ENCODE results near the gene THAP4. TPM values are rescaled to one million over a fixed set of nuclear protein-coding genes. Genes with fewer than 3 reads are reported as not detected.
"Not testable (repeated sequence)": the region's sequence is repeated elsewhere in the genome, so short reads cannot be mapped to it uniquely, and the experiment has no call there.

THAP4 gene
- total RNA-seq, 1 donor from 2014 or later: 23.7 TPM

DNA sequence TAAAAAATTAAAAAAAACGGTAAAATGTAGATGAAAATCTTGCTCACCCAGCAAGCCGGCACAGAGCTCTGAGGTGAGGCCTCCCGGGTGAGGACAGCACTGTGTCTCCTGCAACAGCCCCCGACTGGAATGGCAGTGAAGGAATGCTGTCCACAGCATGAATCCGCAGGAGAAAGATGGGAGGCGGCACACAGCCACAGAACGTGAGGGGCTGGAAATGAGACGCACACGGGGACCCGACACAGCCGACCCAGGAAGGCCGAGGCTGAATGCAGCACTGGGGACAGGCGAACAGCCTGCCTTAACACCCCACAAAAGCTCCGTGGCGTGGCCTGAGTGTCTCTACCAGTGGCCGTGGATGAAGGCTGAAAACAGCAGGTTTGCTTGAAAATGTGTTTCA, 43.7 kb downstream of the THAP4 start:
- TF ChIP-seq, protein P1, sequence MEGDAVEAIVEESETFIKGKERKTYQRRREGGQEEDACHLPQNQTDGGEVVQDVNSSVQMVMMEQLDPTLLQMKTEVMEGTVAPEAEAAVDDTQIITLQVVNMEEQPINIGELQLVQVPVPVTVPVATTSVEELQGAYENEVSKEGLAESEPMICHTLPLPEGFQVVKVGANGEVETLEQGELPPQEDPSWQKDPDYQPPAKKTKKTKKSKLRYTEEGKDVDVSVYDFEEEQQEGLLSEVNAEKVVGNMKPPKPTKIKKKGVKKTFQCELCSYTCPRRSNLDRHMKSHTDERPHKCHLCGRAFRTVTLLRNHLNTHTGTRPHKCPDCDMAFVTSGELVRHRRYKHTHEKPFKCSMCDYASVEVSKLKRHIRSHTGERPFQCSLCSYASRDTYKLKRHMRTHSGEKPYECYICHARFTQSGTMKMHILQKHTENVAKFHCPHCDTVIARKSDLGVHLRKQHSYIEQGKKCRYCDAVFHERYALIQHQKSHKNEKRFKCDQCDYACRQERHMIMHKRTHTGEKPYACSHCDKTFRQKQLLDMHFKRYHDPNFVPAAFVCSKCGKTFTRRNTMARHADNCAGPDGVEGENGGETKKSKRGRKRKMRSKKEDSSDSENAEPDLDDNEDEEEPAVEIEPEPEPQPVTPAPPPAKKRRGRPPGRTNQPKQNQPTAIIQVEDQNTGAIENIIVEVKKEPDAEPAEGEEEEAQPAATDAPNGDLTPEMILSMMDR (IDR thresholded peaks at IDR 0.05): no peak
- peaks cover 34% of the 10 kb centered on the region for H3K36me3 Mint-ChIP-seq (ENCODE audit: low read depth)
- H3K4me3 Mint-ChIP-seq: no peak overlapping the region
- no peaks in the 10 kb centered on the region for H3K4me1 Mint-ChIP-seq
- intact Hi-C loops (cut with micrococcal nuclease): no loop called here
- H3K27me3 Mint-ChIP-seq: no peaks in the 10 kb centered on the region
- DNase-seq: no peak
- ChIA-PET POLR2A (no interaction called here), CTCF (no interaction called here)
- no peak overlapping the region for H3K27ac Mint-ChIP-seq
- no peak for ATAC-seq (ENCODE audit: low read depth)
- H3K9me3 Mint-ChIP-seq: peaks cover 1% of the 10 kb centered on the region

DNA sequence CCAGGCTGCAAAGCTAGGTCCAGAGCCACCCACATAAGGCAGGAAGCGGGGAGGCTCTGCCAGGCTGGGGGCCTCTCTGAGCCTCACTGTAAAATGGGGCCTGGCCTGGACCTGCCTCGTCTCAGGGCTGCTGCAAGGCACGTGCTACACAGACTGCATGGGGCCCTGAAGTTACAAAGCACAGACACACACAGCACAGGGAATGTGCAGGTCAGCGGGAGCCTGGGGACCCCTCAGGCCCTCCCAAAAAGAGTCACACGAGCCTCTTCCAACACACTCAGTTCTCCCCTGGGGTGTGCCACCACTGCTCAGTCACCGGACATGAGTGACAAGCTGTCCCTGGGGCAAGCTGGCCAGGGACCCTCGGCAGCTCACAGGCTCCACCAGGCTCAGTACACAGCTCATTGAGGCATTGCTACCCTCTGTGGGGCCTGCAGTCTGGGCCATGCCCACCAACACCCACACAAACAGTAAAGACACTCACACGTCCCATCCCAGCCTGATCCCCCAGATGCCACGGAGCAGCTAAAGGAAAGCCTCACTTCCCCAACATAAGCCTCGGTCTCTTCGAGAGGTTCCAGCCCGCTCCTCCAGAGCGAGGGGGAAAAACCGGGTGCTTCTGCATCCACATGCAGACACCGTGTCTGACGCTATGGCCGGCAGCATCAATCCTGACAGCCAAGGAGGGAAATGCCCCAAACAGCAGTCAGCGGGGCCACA, 44.7 kb downstream of the THAP4 start:
- Mint-ChIP-seq H3K9me3 (peaks cover 5% of the 10 kb centered on the region), H3K27me3 (no peaks in the 10 kb centered on the region), H3K4me3 (no peak overlapping the region), H3K27ac (no peak overlapping the region), H3K36me3 (ENCODE audit: low read depth) (peaks cover 25% of the 10 kb centered on the region), H3K4me1 (no peaks in the 10 kb centered on the region)
- TF ChIP-seq, protein P1 (IDR thresholded peaks at IDR 0.05): no peak
- intact Hi-C loops (cut with micrococcal nuclease): no loop called here
- ATAC-seq (ENCODE audit: low read depth) (no peak), DNase-seq (no peak)
- POLR2A ChIA-PET: no interaction called here
- CTCF ChIA-PET: no interaction called here

DNA sequence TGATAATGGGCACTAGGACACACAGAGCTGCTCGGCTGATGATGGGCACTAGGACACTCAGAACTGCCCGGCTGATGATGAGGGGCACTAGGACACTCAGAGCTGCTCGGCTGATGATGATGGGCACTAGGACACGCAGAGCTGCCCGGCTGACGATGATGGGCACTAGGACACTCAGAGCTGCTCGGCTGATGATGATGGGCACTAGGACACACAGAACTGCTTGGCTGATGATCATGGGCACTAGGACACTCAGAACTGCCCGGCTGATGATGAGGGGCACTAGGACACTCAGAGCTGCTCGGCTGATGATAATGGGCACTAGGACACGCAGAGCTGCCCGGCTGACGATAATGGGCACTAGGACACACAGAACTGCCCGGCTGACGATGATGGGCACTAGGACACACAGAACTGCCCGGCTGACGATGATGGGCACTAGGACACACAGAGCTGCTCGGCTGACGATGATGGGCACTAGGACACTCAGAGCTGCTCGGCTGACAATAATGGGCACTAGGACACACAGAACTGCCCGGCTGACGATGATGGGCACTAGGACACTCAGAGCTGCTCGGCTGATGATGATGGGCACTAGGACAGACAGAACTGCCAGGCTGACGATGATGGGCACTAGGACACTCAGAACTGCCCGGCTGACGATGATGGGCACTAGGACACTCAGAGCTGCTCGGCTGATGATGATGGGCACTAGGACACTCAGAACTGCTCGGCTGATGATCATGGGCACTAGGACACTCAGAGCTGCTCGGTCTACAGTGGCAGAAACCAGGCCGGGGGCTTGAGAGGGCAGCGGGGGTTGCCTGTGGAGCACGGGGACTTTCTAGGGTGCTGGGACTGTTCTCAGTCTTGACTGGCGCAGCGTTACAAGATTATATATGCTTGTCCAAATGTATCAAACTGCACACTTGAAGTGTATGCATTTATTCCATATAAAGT, 46.2 kb downstream of the THAP4 start:
- DNase-seq; CTCF ChIA-PET; H3K27me3 Mint-ChIP-seq; H3K4me3 Mint-ChIP-seq; H3K27ac Mint-ChIP-seq; intact Hi-C loops (cut with micrococcal nuclease); ATAC-seq (ENCODE audit: low read depth); H3K4me1 Mint-ChIP-seq: not testable (repeated sequence)
- POLR2A ChIA-PET: interaction anchor here (0.7 kb wide), 1 partner anchor 9 kb away, joined by 6 read pairs; no protein-coding TSS in a partner anchor
- Mint-ChIP-seq H3K36me3 (ENCODE audit: low read depth) (peaks cover 18% of the 10 kb centered on the region), H3K9me3 (peaks cover 12% of the 10 kb centered on the region)

DNA sequence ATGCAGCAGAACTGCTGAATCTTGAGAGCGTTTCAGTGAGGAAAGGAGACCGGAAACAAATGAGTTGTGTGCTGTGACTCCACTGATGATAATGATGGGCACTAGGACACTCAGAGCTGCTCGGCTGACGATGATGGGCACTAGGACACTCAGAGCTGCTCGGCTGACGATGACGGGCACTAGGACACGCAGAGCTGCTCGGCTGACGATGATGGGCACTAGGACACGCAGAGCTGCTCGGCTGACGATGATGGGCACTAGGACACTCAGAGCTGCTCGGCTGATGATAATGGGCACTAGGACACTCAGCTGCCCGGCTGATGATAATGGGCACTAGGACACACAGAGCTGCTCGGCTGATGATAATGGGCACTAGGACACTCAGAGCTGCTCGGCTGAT, 47.1 kb downstream of the THAP4 start:
- peaks cover 16% of the 10 kb centered on the region for H3K9me3 Mint-ChIP-seq
- CTCF ChIA-PET; H3K4me3 Mint-ChIP-seq; H3K27me3 Mint-ChIP-seq; H3K27ac Mint-ChIP-seq; DNase-seq; H3K4me1 Mint-ChIP-seq; ATAC-seq (ENCODE audit: low read depth); intact Hi-C loops (cut with micrococcal nuclease): not testable (repeated sequence)
- POLR2A ChIA-PET: interaction anchor here (0.7 kb wide), 1 partner anchor 10 kb away, joined by 6 read pairs; no protein-coding TSS in a partner anchor
- H3K36me3 Mint-ChIP-seq (ENCODE audit: low read depth): peaks cover 23% of the 10 kb centered on the region

DNA sequence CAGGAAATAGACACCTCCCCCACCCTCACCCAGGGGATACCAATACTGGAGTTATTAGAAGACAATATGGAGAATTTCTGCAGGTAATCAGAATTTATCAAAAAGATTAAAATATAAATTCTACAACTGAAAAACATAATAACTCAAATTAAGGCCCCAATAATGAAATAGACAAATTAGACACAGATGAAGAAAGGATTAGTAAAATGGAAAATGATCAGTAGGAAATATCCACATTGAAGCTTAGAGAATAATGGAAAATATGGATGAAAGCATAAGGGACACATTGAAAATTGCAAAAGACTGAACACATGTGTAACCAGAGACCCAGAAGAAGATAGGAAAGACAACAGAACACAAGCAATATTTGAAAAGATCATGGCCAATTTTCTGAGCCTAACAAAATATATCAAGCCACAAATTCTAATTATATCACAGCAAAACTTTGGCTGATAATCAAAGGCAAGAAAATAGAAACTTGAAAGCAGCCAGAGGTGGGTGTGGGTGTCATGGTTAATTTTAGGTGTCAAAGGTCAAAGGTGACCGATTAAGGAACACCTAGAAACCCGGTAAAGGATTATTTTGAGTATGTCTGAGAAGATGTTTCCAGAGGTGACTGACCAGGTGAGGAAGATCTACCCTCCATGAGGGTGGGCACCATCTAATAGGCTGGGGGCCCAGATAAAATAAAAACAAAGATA, 50.2 kb downstream of the THAP4 start:
- intact Hi-C loops (cut with micrococcal nuclease): no loop called here
- Mint-ChIP-seq H3K36me3 (ENCODE audit: low read depth) (peaks cover 37% of the 10 kb centered on the region), H3K9me3 (peaks cover 16% of the 10 kb centered on the region)

More for the DNA sequence above, 50.2 kb downstream of the THAP4 start:
- TF ChIP-seq, protein P1 (IDR thresholded peaks at IDR 0.05): no peak
- Mint-ChIP-seq H3K27me3 (no peaks in the 10 kb centered on the region), H3K4me3 (no peak overlapping the region), H3K4me1 (no peaks in the 10 kb centered on the region), H3K27ac (no peak overlapping the region)
- DNase-seq (no peak), ATAC-seq (ENCODE audit: low read depth) (no peak)
- POLR2A ChIA-PET: no interaction called here
- CTCF ChIA-PET: no interaction called here

All from activated B cell treated with CpG ODN at 0.5 μM for 24 hours (primary cell).